NOMO-1 treated with DMSO at 0.1 percent for 48 hours (cell line): ENCODE data around the gene SPAG17.

Source experiments
- DNase-seq: peaks from one replicate; lab custom pipeline; 2025; ENCODE audit not compliant: unreplicated experiment; lab: John Stamatoyannopoulos, UW

SPAG17 gene

GRCh38 chr1:117911051-117911450 lies 274.0 kb downstream of the SPAG17 start:
- DNase-seq = no peak

- DNase-seq = no peak
Observed at GRCh38 chr1:117905019-117905418, 280.0 kb downstream of the SPAG17 start.

GRCh38 chr1:117904485-117904884 lies 280.5 kb downstream of the SPAG17 start:
- DNase-seq = no peak
